ENCODE measurements around the gene SMIM44. TPM values are rescaled to one million over a fixed set of nuclear protein-coding genes. Genes with fewer than 3 reads are reported as not detected.

The SMIM44 gene
- total RNA-seq, 4 donors from 2014 or later, result not detected

- WGBS, result 98% methylated on average over 5 of the region's 5 CpGs
These were observed 14.7 kb upstream of the SMIM44 start for GRCh38 chr19:3497757-3498520.

GRCh38 chr19:3496392-3497273 is 13.4 kb upstream of the SMIM44 start:
- Histone ChIP-seq H3K4me1 (peaks cover 20% of the 10 kb centered on the region), H3K27me3 (no peaks in the 10 kb centered on the region), H3K4me3 (no peak overlapping the region), H3K27ac (no peak overlapping the region), H3K36me3 (peaks cover 52% of the 10 kb centered on the region), H3K9me3 (no peaks in the 10 kb centered on the region)
- no peak for DNase-seq (ENCODE audit: low spot score in 2 of 2)
- TF ChIP-seq POLR2AphosphoS5 (IDR thresholded peaks at IDR 0.05) (no peak), EP300 (IDR thresholded peaks at IDR 0.05) (no peak), POLR2A (IDR thresholded peaks at IDR 0.05) (no peak)
- TF ChIP-seq, protein P1, sequence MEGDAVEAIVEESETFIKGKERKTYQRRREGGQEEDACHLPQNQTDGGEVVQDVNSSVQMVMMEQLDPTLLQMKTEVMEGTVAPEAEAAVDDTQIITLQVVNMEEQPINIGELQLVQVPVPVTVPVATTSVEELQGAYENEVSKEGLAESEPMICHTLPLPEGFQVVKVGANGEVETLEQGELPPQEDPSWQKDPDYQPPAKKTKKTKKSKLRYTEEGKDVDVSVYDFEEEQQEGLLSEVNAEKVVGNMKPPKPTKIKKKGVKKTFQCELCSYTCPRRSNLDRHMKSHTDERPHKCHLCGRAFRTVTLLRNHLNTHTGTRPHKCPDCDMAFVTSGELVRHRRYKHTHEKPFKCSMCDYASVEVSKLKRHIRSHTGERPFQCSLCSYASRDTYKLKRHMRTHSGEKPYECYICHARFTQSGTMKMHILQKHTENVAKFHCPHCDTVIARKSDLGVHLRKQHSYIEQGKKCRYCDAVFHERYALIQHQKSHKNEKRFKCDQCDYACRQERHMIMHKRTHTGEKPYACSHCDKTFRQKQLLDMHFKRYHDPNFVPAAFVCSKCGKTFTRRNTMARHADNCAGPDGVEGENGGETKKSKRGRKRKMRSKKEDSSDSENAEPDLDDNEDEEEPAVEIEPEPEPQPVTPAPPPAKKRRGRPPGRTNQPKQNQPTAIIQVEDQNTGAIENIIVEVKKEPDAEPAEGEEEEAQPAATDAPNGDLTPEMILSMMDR (IDR thresholded peaks at IDR 0.05), result no peak
- 94% methylated on average over 18 of the region's 32 CpGs for WGBS

More at GRCh38 chr19:3497757-3498520, 14.7 kb upstream of the SMIM44 start:
- TF ChIP-seq POLR2A (IDR thresholded peaks at IDR 0.05) (no peak), POLR2AphosphoS5 (IDR thresholded peaks at IDR 0.05) (no peak)
- no peaks in the 10 kb centered on the region for H3K27me3 ChIP-seq
- peaks cover 39% of the 10 kb centered on the region for H3K36me3 ChIP-seq
- peaks cover 20% of the 10 kb centered on the region for H3K4me1 ChIP-seq
- no peaks in the 10 kb centered on the region for H3K9me3 ChIP-seq
- no peak overlapping the region for H3K4me3 ChIP-seq
- H3K27ac ChIP-seq, result no peak overlapping the region
- no peak for DNase-seq (ENCODE audit: low spot score in 2 of 2)

- peaks cover 64% of the 10 kb centered on the region for H3K36me3 ChIP-seq
- DNase-seq (ENCODE audit: low spot score in 2 of 2), result no peak
- H3K27me3 ChIP-seq, result no peaks in the 10 kb centered on the region
- no peak for TF ChIP-seq POLR2A (IDR thresholded peaks at IDR 0.05)
- TF ChIP-seq EP300 (IDR thresholded peaks at IDR 0.05), result no peak
- TF ChIP-seq, protein P1 (IDR thresholded peaks at IDR 0.05), result no peak
- no peak for TF ChIP-seq POLR2AphosphoS5 (IDR thresholded peaks at IDR 0.05)
- H3K9me3 ChIP-seq, result no peaks in the 10 kb centered on the region
- H3K27ac ChIP-seq, result no peak overlapping the region
- 83% methylated on average over 18 of the region's 18 CpGs for WGBS
- no peak overlapping the region for H3K4me3 ChIP-seq
- peaks cover 10% of the 10 kb centered on the region for H3K4me1 ChIP-seq
These were observed 11.3 kb upstream of the SMIM44 start for GRCh38 chr19:3494559-3494958.

- no peaks in the 10 kb centered on the region for H3K9me3 ChIP-seq
- H3K36me3 ChIP-seq, result peaks cover 64% of the 10 kb centered on the region
- no peak overlapping the region for H3K27ac ChIP-seq
- no peaks in the 10 kb centered on the region for H3K27me3 ChIP-seq
- no peak for TF ChIP-seq POLR2AphosphoS5 (IDR thresholded peaks at IDR 0.05)
- no peak for TF ChIP-seq POLR2A (IDR thresholded peaks at IDR 0.05)
- TF ChIP-seq, protein P1 (IDR thresholded peaks at IDR 0.05), result no peak
- no peak for TF ChIP-seq EP300 (IDR thresholded peaks at IDR 0.05)
- peaks cover 6% of the 10 kb centered on the region for H3K4me1 ChIP-seq
- no peak overlapping the region for H3K4me3 ChIP-seq
- no peak for DNase-seq (ENCODE audit: low spot score in 2 of 2)
- 86% methylated on average over 1 of the region's 15 CpGs for WGBS
These were observed 10.8 kb upstream of the SMIM44 start for GRCh38 chr19:3494051-3494450.

GRCh38 chr19:3493651-3494050 is 10.4 kb upstream of the SMIM44 start:
- Histone ChIP-seq H3K9me3 (no peaks in the 10 kb centered on the region), H3K4me1 (peaks cover 6% of the 10 kb centered on the region), H3K27ac (no peak overlapping the region), H3K27me3 (no peaks in the 10 kb centered on the region), H3K4me3 (no peak overlapping the region), H3K36me3 (peaks cover 64% of the 10 kb centered on the region)
- WGBS, result 95% methylated on average over 7 of the region's 14 CpGs
- TF ChIP-seq, protein P1 (IDR thresholded peaks at IDR 0.05), result no peak
- TF ChIP-seq POLR2A (IDR thresholded peaks at IDR 0.05) (no peak), POLR2AphosphoS5 (IDR thresholded peaks at IDR 0.05) (no peak), EP300 (IDR thresholded peaks at IDR 0.05) (no peak)
- DNase-seq (ENCODE audit: low spot score in 2 of 2), result no peak
